ENCODE results near the gene GMPPB.
"Not testable (repeated sequence)": the region's sequence is repeated elsewhere in the genome, so short reads cannot be mapped to it uniquely, and the experiment has no call there.

GMPPB gene

DNA sequence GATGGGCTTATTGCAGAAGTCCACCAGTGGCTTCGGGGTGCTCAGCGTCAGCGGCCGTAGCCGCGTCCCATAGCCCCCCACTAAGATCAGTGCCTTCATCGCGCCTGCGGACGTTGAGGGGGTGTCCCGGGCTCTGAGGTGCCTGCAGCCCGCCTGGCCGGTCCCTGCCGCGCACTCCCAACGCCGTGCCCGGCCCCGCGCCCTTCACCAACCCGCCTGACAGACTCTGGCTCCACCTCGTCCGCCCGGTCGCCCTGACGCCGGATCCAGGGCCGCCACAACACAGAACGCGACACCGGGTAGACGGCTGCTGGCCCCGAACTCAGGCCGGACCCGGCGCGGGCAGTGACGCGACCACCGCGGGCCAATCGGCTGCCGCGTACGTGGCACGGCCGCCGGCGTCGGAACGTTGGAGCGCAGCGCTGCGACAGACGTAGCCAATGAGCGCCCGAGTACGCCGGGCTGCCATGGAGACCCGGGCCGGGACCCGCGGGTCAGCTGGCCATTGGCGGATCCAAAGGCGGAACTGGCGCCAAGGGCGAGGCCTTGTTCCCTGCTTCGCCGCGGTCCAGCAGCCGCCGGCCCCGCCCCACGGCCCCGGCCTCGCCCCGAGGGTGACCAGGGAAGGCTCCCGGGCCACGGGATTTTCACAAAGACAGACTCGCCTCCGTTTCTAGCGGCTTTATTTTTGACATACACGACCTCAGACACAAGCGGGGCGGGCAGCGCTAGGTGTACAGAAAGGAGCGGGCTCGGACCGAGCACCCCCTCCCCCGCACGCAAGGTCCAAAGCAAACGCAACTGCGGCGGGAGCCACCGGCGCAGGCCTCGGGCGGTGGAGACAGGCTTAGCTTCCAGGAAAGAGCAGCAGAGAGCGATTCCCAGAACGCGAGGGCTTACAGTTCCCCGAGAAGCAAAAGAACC, at the start of gene GMPPB:
Gene GMPPB, minus strand, starts transcription at position 324 of the 924 bp plus-strand sequence. Its CDS starts 225 bp downstream, at position 99.
- peak; percentile 93 to 96 for DNase-seq

GRCh38 chr3:49772703-49773102, 49.0 kb upstream of the GMPPB start:
- no peak for DNase-seq

DNA sequence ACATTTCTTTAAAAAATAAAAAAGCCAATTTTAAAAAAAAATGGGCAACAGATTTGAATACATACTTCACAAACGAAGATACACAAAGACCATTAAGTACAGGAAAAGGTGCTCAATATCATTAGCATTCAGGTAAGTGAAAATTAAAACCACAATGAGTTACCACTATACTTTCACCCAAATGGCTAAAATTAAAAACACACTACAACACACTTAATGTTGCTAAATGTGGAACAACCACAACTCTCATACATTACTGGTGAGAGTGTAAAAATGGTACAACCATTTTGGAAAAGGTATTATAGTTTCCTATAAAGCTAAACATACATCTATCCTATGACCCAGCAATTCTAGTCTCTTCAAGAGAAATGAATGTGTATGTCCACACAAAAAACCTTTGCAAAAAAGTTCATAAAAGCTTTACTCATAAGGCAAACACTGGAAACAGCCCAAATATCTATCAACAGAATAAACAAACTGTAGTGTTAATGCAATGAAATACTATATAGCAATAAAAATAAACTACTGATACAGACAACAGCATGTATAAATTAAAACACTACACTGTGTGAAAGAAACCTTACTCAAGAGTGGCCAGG, 47.7 kb upstream of the GMPPB start:
- no peak for DNase-seq

DNA sequence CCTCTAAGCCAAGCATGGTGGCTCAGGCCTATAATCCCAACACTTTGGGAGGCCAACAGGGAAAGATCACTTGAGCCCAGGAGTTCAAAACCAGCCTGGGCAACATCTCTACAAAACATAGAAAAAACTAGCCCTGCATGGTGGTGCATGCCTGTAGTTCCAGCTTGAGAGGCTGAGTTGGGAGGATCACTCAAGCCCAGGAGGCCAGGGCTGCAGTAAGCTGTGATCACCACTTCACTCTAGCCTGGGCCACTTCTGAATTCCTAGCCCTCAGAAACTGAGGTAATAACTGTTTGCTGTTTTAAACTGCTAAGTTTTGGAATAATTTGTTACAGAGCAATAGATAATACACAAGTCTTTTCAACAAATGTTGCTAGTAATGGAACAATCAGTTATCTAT, 46.2 kb upstream of the GMPPB start:
- no peak for DNase-seq

GRCh38 chr3:49769286-49769915, 45.6 kb upstream of the GMPPB start:
- DNase-seq: no peak

GRCh38 chr3:49763981-49764380, 40.2 kb upstream of the GMPPB start:
- DNase-seq: no peak

DNA sequence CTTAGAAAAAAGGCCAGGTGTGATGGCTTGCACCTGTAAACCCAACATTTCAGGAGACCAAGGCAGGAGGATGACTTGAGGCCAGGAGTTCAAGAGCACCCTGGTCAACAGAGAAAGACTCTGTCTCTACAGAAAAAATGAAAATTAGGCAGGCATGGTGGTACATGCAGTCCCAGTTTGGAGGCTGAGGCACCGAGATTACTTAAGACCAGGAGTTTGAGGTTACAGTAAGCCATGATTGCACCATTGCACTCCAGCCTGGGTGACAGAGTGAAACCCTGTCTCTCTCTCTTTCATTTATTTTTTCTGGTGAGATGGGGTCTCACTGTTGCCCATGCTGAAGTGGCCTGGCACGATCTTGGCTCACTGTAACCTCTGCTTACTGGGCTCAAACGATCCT, 37.9 kb upstream of the GMPPB start:
- no peak for DNase-seq

- no peak for DNase-seq
These were observed 35.5 kb upstream of the GMPPB start for GRCh38 chr3:49759226-49759625.

GRCh38 chr3:49757197-49757596, 33.4 kb upstream of the GMPPB start:
- no peak for DNase-seq

GRCh38 chr3:49756036-49756435, 32.3 kb upstream of the GMPPB start:
- DNase-seq: no peak

DNA sequence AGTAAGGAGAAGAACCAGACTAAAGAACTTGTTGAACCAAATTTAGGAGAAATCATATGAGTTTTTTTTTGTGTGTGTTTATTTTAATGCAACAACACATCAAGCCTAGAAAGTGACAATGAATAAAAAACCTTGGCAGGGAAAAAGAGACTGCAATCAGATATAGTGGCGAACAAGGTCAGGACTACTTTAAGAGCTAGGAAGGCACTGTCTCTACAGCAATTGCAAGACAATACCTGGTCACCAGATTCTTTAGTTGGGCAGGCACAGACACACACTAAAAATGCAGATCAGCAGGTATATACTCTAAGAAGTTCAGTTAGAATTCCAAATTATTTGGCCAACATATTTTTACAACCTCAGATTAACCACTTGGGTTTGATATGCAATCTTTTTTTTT, 30.8 kb upstream of the GMPPB start:
- DNase-seq: no peak

GRCh38 chr3:49751501-49751900, 27.8 kb upstream of the GMPPB start:
- no peak for DNase-seq

- DNase-seq: no peak
These were observed 26.3 kb upstream of the GMPPB start for GRCh38 chr3:49750056-49750455.

DNA sequence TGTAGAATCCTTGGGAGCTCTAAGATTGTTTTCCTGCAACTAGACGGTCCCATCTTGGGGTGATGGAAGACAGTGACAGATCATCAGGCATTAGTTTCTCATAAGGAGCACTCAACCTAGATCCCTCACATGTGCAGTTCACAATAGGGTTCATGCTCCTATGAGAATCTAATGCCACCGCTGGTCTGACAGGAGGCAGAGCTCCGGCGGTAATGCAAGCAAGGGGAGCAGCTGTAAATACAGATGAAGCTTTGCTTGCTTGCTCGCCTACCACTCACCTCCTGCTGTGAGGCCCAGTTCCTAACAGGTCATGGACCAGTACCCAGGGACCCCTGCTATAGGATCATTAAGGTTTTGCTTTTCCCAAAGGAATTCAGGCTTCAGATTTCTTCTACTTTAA, 25.1 kb upstream of the GMPPB start:
- not testable (repeated sequence) for DNase-seq

GRCh38 chr3:49747792-49748480, 24.2 kb upstream of the GMPPB start:
- DNase-seq: no peak

DNA sequence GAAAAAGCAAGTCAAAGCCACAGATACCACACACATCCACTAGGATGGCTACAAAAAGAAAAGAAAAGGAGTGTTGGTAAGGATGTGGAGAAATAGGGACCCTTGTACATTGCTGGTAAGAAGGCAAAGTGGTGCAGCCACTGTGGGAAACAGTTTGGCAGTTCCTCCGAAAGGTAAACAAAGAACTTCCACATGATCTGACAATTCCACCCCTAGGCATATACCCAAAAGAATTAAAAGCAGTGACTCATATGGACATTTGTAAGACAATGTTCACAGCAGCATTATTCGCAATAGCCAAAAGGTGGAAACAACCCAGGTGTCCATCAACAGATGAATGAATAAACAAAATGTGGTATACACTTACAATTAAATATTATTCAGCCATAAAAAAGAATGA, 22.2 kb upstream of the GMPPB start:
- DNase-seq: no peak

DNA sequence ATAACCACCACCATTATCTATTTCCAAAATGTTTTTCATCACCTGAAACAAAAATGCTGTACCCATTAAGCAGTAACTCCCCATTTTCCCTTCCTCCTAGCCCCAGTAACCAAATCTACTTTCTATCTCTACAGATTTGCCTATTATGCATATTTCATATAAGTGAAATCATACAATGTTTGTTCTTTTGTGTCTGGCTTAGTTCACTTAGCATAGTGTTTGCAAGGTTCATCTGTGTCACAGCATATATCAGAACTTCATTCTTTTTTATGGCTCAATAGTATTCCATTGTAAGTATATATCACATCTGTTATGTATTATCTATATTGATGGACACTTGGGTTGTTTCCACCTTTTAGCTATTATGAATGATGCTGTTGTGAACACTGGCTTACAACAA, 16.7 kb upstream of the GMPPB start:
- DNase-seq: no peak

- DNase-seq: no peak
These were observed 14.4 kb upstream of the GMPPB start for GRCh38 chr3:49738067-49738713.

- no peak for DNase-seq
These were observed 11.0 kb upstream of the GMPPB start for GRCh38 chr3:49734752-49735151.

- DNase-seq: no peak
These were observed 9.8 kb upstream of the GMPPB start for GRCh38 chr3:49733551-49733950.

DNA sequence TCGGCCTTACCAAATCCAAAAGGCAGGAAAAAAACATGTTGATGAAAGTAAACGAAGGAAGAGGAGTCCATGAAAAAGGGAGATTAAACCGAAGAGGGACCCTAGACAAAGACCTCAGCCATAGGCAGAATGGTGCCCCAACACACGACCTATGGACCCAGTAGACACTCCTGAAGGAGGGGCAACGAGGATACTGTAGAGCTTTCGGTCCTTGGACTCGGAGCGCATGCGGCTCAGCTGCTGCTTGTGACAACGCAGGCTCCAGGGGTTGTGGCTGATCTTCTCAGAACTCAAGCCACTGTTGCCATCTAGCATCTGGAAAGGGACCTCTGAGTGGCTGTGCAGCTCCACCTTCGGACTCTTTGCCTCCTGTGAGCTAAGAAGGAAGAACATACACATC, 8.8 kb upstream of the GMPPB start:
- DNase-seq: no peak

- DNase-seq: no peak
These were observed 6.3 kb upstream of the GMPPB start for GRCh38 chr3:49729966-49730609.

Data from stimulated activated CD4-positive, alpha-beta T cell treated with anti-CD3 and anti-CD28 coated beads, Interleukin-2, amount 100 ng/mL, for 24 hours (primary cell).